Heart right ventricle (tissue), 16 donors: ENCODE results near the gene ANKS1B. TPM values are rescaled to one million over a fixed set of nuclear protein-coding genes. Genes with fewer than 3 reads are reported as not detected.

Experiments
- ATAC-seq, 8 donors: fragments of 200-7000 bp; cut with Tn5 transposase; one replicate each; pipeline ENCODE4 v1.9.1; 2020; ENCODE audit warnings: mild to moderate bottlenecking in 8 of 8, moderate library complexity in 8 of 8, moderate number of reproducible peaks in 1 of 8
- DNase-seq, 2 donors: peaks; one replicate each; pipeline ENCODE4 v3.0.0-alpha.2; 2020
- H3K27ac ChIP-seq, 10 donors: fragments of 200-600 bp; sonication (generic) in 2 of 10; one replicate each; pipeline versions ENCODE4 v1.5.0 to v1.8.0; 2020 to 2022; ENCODE audit warnings: mild to moderate bottlenecking in 3 of 10
- H3K27me3 ChIP-seq, 7 donors: fragments of 200-600 bp; one replicate each; pipeline ENCODE4 v1.8.0; 2021 to 2022; ENCODE audit warnings: mild to moderate bottlenecking in 2 of 7
- H3K36me3 ChIP-seq, 9 donors: fragments of 200-600 bp; sonication (generic) in 1 of 9; one replicate each; pipeline versions ENCODE4 v1.5.0 to v1.8.0; 2020 to 2022; ENCODE audit warnings: mild to moderate bottlenecking in 2 of 9
- H3K4me1 ChIP-seq, 9 donors: fragments of 200-600 bp; sonication (generic) in 1 of 9; one replicate each; pipeline versions ENCODE4 v1.5.0 to v1.8.0; 2020 to 2022; ENCODE audit warnings: mild to moderate bottlenecking in 4 of 9
- H3K4me3 ChIP-seq, 10 donors: fragments of 200-600 bp; sonication (generic) in 2 of 10; one replicate each; pipeline versions ENCODE4 v1.5.0 to v1.8.0; 2020 to 2022; ENCODE audit warnings: mild to moderate bottlenecking in 7 of 10, moderate library complexity in 2 of 10
- H3K9me3 ChIP-seq, 11 donors: fragments of 200-600 bp in 10 of 11; sonication (generic) in 2 of 11; one replicate each; pipeline versions ENCODE4 v1.5.0 to v1.8.0; 2013 to 2022; ENCODE audit warnings: mild to moderate bottlenecking in 2 of 11, control low read depth in 1 of 11, moderate library complexity in 1 of 11
- CTCF ChIP-seq, 9 donors: fragments of 200-600 bp; sonication (generic) in 2 of 9; IDR thresholded peaks; one replicate each; pipeline versions ENCODE4 v1.5.0 to v1.8.0; 2021 to 2022; ENCODE audit warnings: antibody characterized with exemption in 9 of 9, mild to moderate bottlenecking in 5 of 9, moderate library complexity in 1 of 9
- WGBS, 2 donors: extraction: QIAGEN DNeasy Blood & Tissue Kit; methylation state at CpG; one replicate each; pipeline ENCODE4 v1.1.7; 2013; ENCODE audit warnings: inconsistent platforms in 1 of 2; 5-methylcytosine and 5-hydroxymethylcytosine counted together
- intact Hi-C, 10 donors: fragments of 100-400 bp; cut with DNase I; formaldehyde crosslinking; loops; one replicate each; pipeline versions ENCODE4 v1.11.1 to v1.14.2; 2022
- polyA plus RNA-seq, 2 donors: library from polyadenylated mRNA; stranded (reverse); fragments of 200-250 nt; gene quantifications; one replicate each; pipeline ENCODE4 v1.2.3, GENCODE V29; 2013
- total RNA-seq, 10 donors: library from RNA; stranded (reverse); fragmentation: NEBNext Ultra II Directional in 3 of 10; extraction: Animal tissue kit (Norgen Biotek cat#: 25700) in 3 of 10; gene quantifications; one replicate each; pipeline versions ENCODE4 v1.2.1 to v1.2.4, GENCODE V29; 2021 to 2023
- donor health status: Arrhythmogenic right ventricular cardiomyopathy.
- donor health status: ischemic (EF 13 %, LVEDD 7.1; RV severe dilation, severe dysfunction).
- donor health status: healthy with polysubstance abuse.
- donor health status: DM: no; HTN: yes; CAD: no.
- donor health status: DM: no; HTN: no; CAD: no.
- donor health status: ischemic (EF 25% LVEDD 6.9; RV normal size, moderate dysfunction).
- donor health status: ischemic (EF 25% LVEDD 5.7; RV mildly dilated, moderate dysfunction).
- donor health status: healthy.
- donor health status: DM: yes; HTN: yes; CAD: no.
- donor health status: Ischemic cardiomyopathy.
- donor health status: ischemic (EF 35%, LVEDD 5.7; RV mildly dilated, moderate dysfunction).
- donor health status: nonischemic (EF 11% LVEDD 7.7; RV severe dilation, severe dysfunction).
- donor health status: DM: yes; HTN: yes; CAD: no.
- donor health status: PGD.
- donor health status: ischemic (EF 29% LVEDD 5.4; RV normal size, mild dysfunction).
- donor health status: nonischemic (EF 23%, LVEDD 6.1; RV moderate dilation, normal function).

ANKS1B gene
- total and polyA plus RNA-seq, 12 donors: 0.58 to 4.8 (median 1.8) TPM

GRCh38 chr12:99712281-99712680 lies 272.5 kb downstream of the ANKS1B start:
- no peaks in the 10 kb centered on the region for H3K4me1 ChIP-seq
- DNase-seq (no peak), ATAC-seq (no peak)
- H3K36me3 ChIP-seq: no peaks in the 10 kb centered on the region
- TF ChIP-seq CTCF (IDR thresholded peaks at IDR 0.05): no peak
- peaks cover 0 to 35% (median 12%) of the 10 kb centered on the region in 11 donors for H3K9me3 ChIP-seq
- H3K27me3 ChIP-seq: no peaks in the 10 kb centered on the region
- no peak overlapping the region for H3K27ac ChIP-seq
- no peak overlapping the region for H3K4me3 ChIP-seq
- intact Hi-C loops: no loop called here

- H3K4me1 ChIP-seq: no peaks in the 10 kb centered on the region
- H3K4me3 ChIP-seq: no peak overlapping the region
- H3K9me3 ChIP-seq: peaks cover 0 to 35% (median 12%) of the 10 kb centered on the region in 11 donors
- no peak overlapping the region for H3K27ac ChIP-seq
- no peaks in the 10 kb centered on the region for H3K27me3 ChIP-seq
- DNase-seq (no peak), ATAC-seq (no peak)
- TF ChIP-seq CTCF (IDR thresholded peaks at IDR 0.05): no peak
- H3K36me3 ChIP-seq: no peaks in the 10 kb centered on the region
- intact Hi-C loops: no loop called here
- 64 to 65% methylated on average over 1 of the region's 1 CpG for WGBS, 2 donors
Observed at GRCh38 chr12:99711246-99711645, 273.5 kb downstream of the ANKS1B start.

- Histone ChIP-seq H3K4me3 (no peak overlapping the region), H3K4me1 (no peaks in the 10 kb centered on the region), H3K9me3 (peaks cover 0 to 33% (median 12%) of the 10 kb centered on the region in 11 donors), H3K36me3 (no peaks in the 10 kb centered on the region), H3K27me3 (no peaks in the 10 kb centered on the region), H3K27ac (no peak overlapping the region)
- no peak for TF ChIP-seq CTCF (IDR thresholded peaks at IDR 0.05)
- no peak for DNase-seq
- intact Hi-C loops: no loop called here
- no peak for ATAC-seq
Observed at GRCh38 chr12:99709619-99710018, 275.1 kb downstream of the ANKS1B start.

- DNase-seq (no peak), ATAC-seq (no peak)
- H3K9me3 ChIP-seq: peaks cover 0 to 27% (median 10%) of the 10 kb centered on the region in 11 donors
- H3K4me1 ChIP-seq: no peaks in the 10 kb centered on the region
- WGBS, 2 donors: 92 to 94% methylated on average over 3 of the region's 3 CpGs
- H3K4me3 ChIP-seq: no peak overlapping the region
- no peak for TF ChIP-seq CTCF (IDR thresholded peaks at IDR 0.05)
- no peaks in the 10 kb centered on the region for H3K36me3 ChIP-seq
- no peak overlapping the region for H3K27ac ChIP-seq
- H3K27me3 ChIP-seq: no peaks in the 10 kb centered on the region
- intact Hi-C loops: no loop called here
Observed at GRCh38 chr12:99709116-99709515, 275.6 kb downstream of the ANKS1B start.

GRCh38 chr12:99707883-99708282 lies 276.9 kb downstream of the ANKS1B start:
- Histone ChIP-seq H3K4me1 (no peaks in the 10 kb centered on the region), H3K36me3 (no peaks in the 10 kb centered on the region), H3K9me3 (peaks cover 0 to 15% (median 5%) of the 10 kb centered on the region in 11 donors), H3K27ac (no peak overlapping the region), H3K4me3 (no peak overlapping the region), H3K27me3 (no peaks in the 10 kb centered on the region)
- ATAC-seq (no peak), DNase-seq (no peak)
- no peak for TF ChIP-seq CTCF (IDR thresholded peaks at IDR 0.05)
- intact Hi-C loops: no loop called here
- WGBS, 2 donors: 86 to 87% methylated on average over 2 of the region's 2 CpGs
